H1 (cell line): ENCODE data around the gene OR1L8. TPM values are rescaled to one million over a fixed set of nuclear protein-coding genes. Genes with fewer than 3 reads are reported as not detected.

Source experiments
- CTCF ChIA-PET: fragments of 300-600 bp; sonication (Branson Sonifier 250); formaldehyde crosslinking; loops from one replicate; lab custom pipeline; 2021; ENCODE audit not compliant: partially characterized antibody; lab: Charles Lee
- POLR2A ChIA-PET: fragments of 300-600 bp; sonication (Branson Sonifier 250); formaldehyde crosslinking; loops from one replicate; lab custom pipeline; 2021; ENCODE audit warnings: inconsistent platforms; ENCODE audit not compliant: partially characterized antibody; lab: Charles Lee
- DNase-seq, 2 experiments: peaks; one replicate each; pipeline versions ENCODE4 v3.0.0 to v3.0.0-alpha.2; 2010 to 2022; ENCODE audit warnings: low spot score in 2 of 2, low read depth in 1 of 2, mixed read lengths in 1 of 2
- FAIRE-seq: peaks from 2 replicates; lab custom pipeline; 2011; peaks lifted over from hg19 to GRCh38; lab: Jason Lieb, UNC
- H2AFZ ChIP-seq: 2 replicates; pipeline ENCODE4 v1.8.1; 2012; ENCODE audit warnings: low read length, inconsistent platforms
- H2AK5ac ChIP-seq: 2 replicates; pipeline ENCODE4 v1.6.1; 2013; ENCODE audit warnings: low read depth, low read length
- H2BK120ac ChIP-seq: replicated peaks from 2 replicates; pipeline ENCODE3; 2013; ENCODE audit warnings: low read depth, low read length, inconsistent platforms
- H2BK12ac ChIP-seq: 2 replicates; pipeline ENCODE4 v1.6.1; 2013; ENCODE audit warnings: low read depth, low read length
- H2BK15ac ChIP-seq: 2 replicates; pipeline ENCODE4 v1.6.1; 2013; ENCODE audit warnings: low read length
- H2BK20ac ChIP-seq: 2 replicates; pipeline ENCODE4 v1.6.1; 2013; ENCODE audit warnings: low read length
- H2BK5ac ChIP-seq: 2 replicates; pipeline ENCODE4 v1.6.1; 2013; ENCODE audit warnings: low read depth, low read length
- H3K14ac ChIP-seq: 2 replicates; pipeline ENCODE4 v1.6.1; 2013; ENCODE audit warnings: inconsistent platforms; ENCODE audit not compliant: insufficient read length
- H3K18ac ChIP-seq: 2 replicates; pipeline ENCODE4 v1.6.1; 2013; ENCODE audit warnings: low read length; ENCODE audit errors: extremely low read depth
- H3K23ac ChIP-seq: 2 replicates; pipeline ENCODE4 v1.6.1; 2013; ENCODE audit warnings: inconsistent platforms; ENCODE audit not compliant: insufficient read length
- H3K23me2 ChIP-seq: 2 replicates; pipeline ENCODE4 v1.6.1; 2013; ENCODE audit warnings: low read depth, low read length
- H3K27ac ChIP-seq: 2 replicates; pipeline ENCODE4 v1.6.1; 2011; ENCODE audit warnings: low read depth, low read length, inconsistent platforms
- H3K27me3 ChIP-seq, 4 experiments: replicated peaks in 1 of 4; 1 replicate in 1 of 4; 2 replicates in 3 of 4; pipeline versions ENCODE4 v1.6.1 to v1.8.1; 2011 to 2013; ENCODE audit warnings: low read length in 3 of 4, mild to moderate bottlenecking in 3 of 4, inconsistent platforms in 2 of 4, mixed read lengths in 2 of 4, moderate library complexity in 1 of 4; ENCODE audit not compliant: control insufficient read depth in 3 of 4, insufficient read depth in 3 of 4; ENCODE audit errors: extremely low read depth in 1 of 4
- H3K36me3 ChIP-seq, 4 experiments: 2 replicates each; pipeline versions ENCODE4 v1.6.1 to v1.8.1; 2011 to 2013; ENCODE audit warnings: mild to moderate bottlenecking in 4 of 4, low read length in 3 of 4, moderate library complexity in 2 of 4, control low read depth in 1 of 4, inconsistent platforms in 1 of 4; ENCODE audit not compliant: insufficient read depth in 4 of 4, control insufficient read depth in 2 of 4
- H3K4ac ChIP-seq: replicated peaks from 2 replicates; pipeline ENCODE3; 2013; ENCODE audit warnings: low read length, low read depth, mixed read lengths, inconsistent platforms; ENCODE audit not compliant: insufficient read length
- H3K4me1 ChIP-seq, 4 experiments: replicated peaks in 1 of 4; 1 replicate in 1 of 4; 2 replicates in 3 of 4; pipeline versions ENCODE4 v1.6.1 to v1.8.1; 2011 to 2013; ENCODE audit warnings: low read length in 3 of 4, inconsistent platforms in 2 of 4, mixed read lengths in 1 of 4; ENCODE audit not compliant: insufficient read depth in 4 of 4, control insufficient read depth in 3 of 4
- H3K4me2 ChIP-seq, 2 experiments: 2 replicates each; pipeline versions ENCODE4 v1.6.1 to v1.8.1; 2011 to 2013; ENCODE audit warnings: low read depth in 2 of 2, low read length in 2 of 2, control low read depth in 1 of 2, inconsistent platforms in 1 of 2, mild to moderate bottlenecking in 1 of 2; ENCODE audit not compliant: insufficient read depth in 1 of 2
- H3K4me3 ChIP-seq, 4 experiments: fragments of 200-600, 300-600 bp in 1 of 4; sonication (generic), shearing (Covaris generic), sonication (Bioruptor Twin) in 1 of 4; 2 replicates each; pipeline versions ENCODE4 v1.5.1 to v1.8.1; 2011 to 2016; ENCODE audit warnings: low read length in 4 of 4, low read depth in 3 of 4, control low read depth in 2 of 4, inconsistent platforms in 2 of 4, mild to moderate bottlenecking in 2 of 4, mixed read lengths in 1 of 4, moderate library complexity in 1 of 4; ENCODE audit not compliant: insufficient read depth in 2 of 4; ENCODE audit errors: extremely low read depth in 1 of 4
- H3K56ac ChIP-seq: replicated peaks from 2 replicates; pipeline ENCODE3; 2013; ENCODE audit warnings: low read depth, mild to moderate bottlenecking, mixed read lengths, low read length, inconsistent platforms; ENCODE audit not compliant: insufficient read length
- H3K79me1 ChIP-seq: 2 replicates; pipeline ENCODE4 v1.6.1; 2013; ENCODE audit warnings: low read depth, low read length, control low read depth
- H3K79me2 ChIP-seq, 2 experiments: 2 replicates each; pipeline versions ENCODE4 v1.6.1 to v1.8.1; 2012 to 2013; ENCODE audit warnings: low read length in 2 of 2, mild to moderate bottlenecking in 2 of 2, inconsistent platforms in 1 of 2; ENCODE audit not compliant: insufficient read depth in 2 of 2, control insufficient read depth in 1 of 2
- H3K9ac ChIP-seq, 4 experiments: replicated peaks in 1 of 4; 1 replicate in 1 of 4; 2 replicates in 3 of 4; pipeline versions ENCODE4 v1.6.1 to v1.8.1; 2011 to 2013; ENCODE audit warnings: low read depth in 3 of 4, low read length in 3 of 4, control low read depth in 2 of 4, mild to moderate bottlenecking in 2 of 4, moderate library complexity in 2 of 4, inconsistent platforms in 1 of 4; ENCODE audit errors: extremely low read depth in 1 of 4
- H3K9me3 ChIP-seq, 2 experiments: 2 replicates each; pipeline versions ENCODE4 v1.6.1 to v1.8.1; 2012 to 2013; ENCODE audit warnings: mild to moderate bottlenecking in 2 of 2, moderate library complexity in 2 of 2, control low read depth in 1 of 2, inconsistent platforms in 1 of 2, low read depth in 1 of 2, low read length in 1 of 2, mixed read lengths in 1 of 2; ENCODE audit not compliant: insufficient read depth in 2 of 2
- H4K20me1 ChIP-seq, 2 experiments: replicated peaks in 1 of 2; 2 replicates each; pipeline versions ENCODE3 to v1.8.1; 2011 to 2013; ENCODE audit warnings: inconsistent platforms in 2 of 2, low read length in 2 of 2, mild to moderate bottlenecking in 1 of 2; ENCODE audit not compliant: insufficient read depth in 2 of 2, control insufficient read depth in 1 of 2
- H4K5ac ChIP-seq: 2 replicates; pipeline ENCODE4 v1.6.1; 2013; ENCODE audit warnings: low read length, low read depth, mixed read lengths, inconsistent platforms; ENCODE audit not compliant: insufficient read length
- H4K8ac ChIP-seq: 2 replicates; pipeline ENCODE4 v1.8.0; 2013; ENCODE audit warnings: mild to moderate bottlenecking, moderate library complexity, low read length, inconsistent platforms; ENCODE audit not compliant: insufficient read depth; ENCODE audit errors: extremely low read depth
- H4K91ac ChIP-seq: replicated peaks from 2 replicates; pipeline ENCODE3; 2013; ENCODE audit warnings: low read length, mixed read lengths, inconsistent platforms; ENCODE audit not compliant: insufficient read length
- BACH1 ChIP-seq: IDR thresholded peaks from 2 replicates; pipeline ENCODE4 v1.6.1; 2012; ENCODE audit warnings: low read length, improper control_type of control experiment
- BCL11A ChIP-seq, 2 experiments: IDR thresholded peaks; one replicate each; pipeline ENCODE4 v1.6.1; 2011; ENCODE audit warnings: low read depth in 2 of 2, low read length in 2 of 2, mild to moderate bottlenecking in 2 of 2
- CHD1 ChIP-seq: IDR thresholded peaks from 2 replicates; pipeline ENCODE4 v1.6.1; 2012; ENCODE audit warnings: low read depth, low read length, improper control_type of control experiment
- CREB1 ChIP-seq: IDR thresholded peaks from 2 replicates; pipeline ENCODE4 v1.6.1; 2012; ENCODE audit warnings: inconsistent platforms
- E2F6 ChIP-seq: IDR thresholded peaks from 2 replicates; pipeline ENCODE4 v1.6.1; 2012; ENCODE audit warnings: inconsistent platforms
- HDAC2 ChIP-seq, 2 experiments: fragments of 300-600 bp in 1 of 2; sonication (generic) in 1 of 2; IDR thresholded peaks; 2 replicates each; pipeline ENCODE4 v1.6.1; 2011 to 2012; ENCODE audit warnings: low read depth in 2 of 2, low read length in 2 of 2, mild to moderate bottlenecking in 2 of 2, moderate library complexity in 2 of 2, borderline replicate concordance in 1 of 2, inconsistent platforms in 1 of 2
- JUN ChIP-seq: IDR thresholded peaks from 2 replicates; pipeline ENCODE4 v1.6.1; 2011; ENCODE audit warnings: low read depth, mild to moderate bottlenecking, improper control_type of control experiment, low read length
- MAX ChIP-seq: IDR thresholded peaks from 2 replicates; pipeline ENCODE4 v1.6.1; 2012; ENCODE audit warnings: inconsistent platforms
- RXRA ChIP-seq: IDR thresholded peaks from 2 replicates; pipeline ENCODE4 v1.6.1; 2011; ENCODE audit warnings: low read depth, mild to moderate bottlenecking, low read length, moderate library complexity; ENCODE audit not compliant: insufficient read depth
- SRF ChIP-seq: IDR thresholded peaks from 2 replicates; pipeline ENCODE4 v1.6.1; 2011; ENCODE audit warnings: mild to moderate bottlenecking, low read depth, low read length, moderate library complexity
- YY1 ChIP-seq: IDR thresholded peaks from 2 replicates; pipeline ENCODE4 v1.6.1; 2011; ENCODE audit warnings: low read depth, mild to moderate bottlenecking, low read length
- WGBS, 2 experiments: shearing (Covaris generic) in 1 of 2; methylation state at CpG; one replicate each; pipeline versions ENCODE4 v1.1.6 to v1.1.7; 2013 to 2015; ENCODE audit warnings: low lambda C conversion rate in 2 of 2, mixed read lengths in 2 of 2, inconsistent platforms in 1 of 2, low coverage in 1 of 2, missing lambda C conversion rate in 1 of 2; ENCODE audit not compliant: insufficient replicate concordance in 2 of 2, insufficient coverage in 1 of 2, insufficient read length in 1 of 2; ENCODE audit errors: extremely low coverage in 1 of 2, missing lambda C conversion rate in 1 of 2; 5-methylcytosine and 5-hydroxymethylcytosine counted together
- polyA plus RNA-seq, 7 experiments: library from polyadenylated mRNA; depleted of rRNA in 3 of 7; stranded (reverse) in 5 of 7; unstranded in 2 of 7; fragments of >200 nt in 5 of 7; fragments of 200-250 nt in 2 of 7; gene quantifications; 1 replicate in 5 of 7; 2 replicates in 1 of 7; 4 replicates in 1 of 7; pipeline versions ENCODE4 v1.2.1 to v1.2.3, GENCODE V29; 2011 to 2013; ENCODE audit warnings: missing spikeins in 2 of 7, mixed read lengths in 2 of 7
- total RNA-seq: library from RNA; stranded (reverse); fragmentation: NEBNext Ultra II Directional; extraction: Animal tissue kit (Norgen Biotek cat#: 25700); gene quantifications from 2 replicates; pipeline ENCODE4 v1.2.1, GENCODE V29; 2021

OR1L8 gene
- total and polyA plus RNA-seq, 2 of the 8 experiments (the other 6 are each of a cell fraction or from before 2014, with no cell fraction given), result not detected

- H2BK20ac ChIP-seq, result no peak overlapping the region
- no peak overlapping the region for H4K5ac ChIP-seq
- no peak for DNase-seq
- no peak overlapping the region for H3K23ac ChIP-seq
- CTCF ChIA-PET, result no interaction called here
- no peaks in the 10 kb centered on the region for H3K79me2 ChIP-seq
- no peak overlapping the region for H2BK120ac ChIP-seq
- no peak overlapping the region for H3K56ac ChIP-seq
- 93% methylated on average over 1 of the region's 1 CpG; no CpG with 5 or more reads in 1 of the 2 experiments for WGBS, 2 experiments
- no peak overlapping the region for H3K9ac ChIP-seq
- H3K14ac ChIP-seq, result no peak overlapping the region
- H2BK5ac ChIP-seq, result no peak overlapping the region
- no peaks in the 10 kb centered on the region for H3K4me1 ChIP-seq
- H3K36me3 ChIP-seq, result peaks cover 0 to 3% (median 0%) of the 10 kb centered on the region in 4 experiments; a peak in 1 of 8 replicates
- H4K20me1 ChIP-seq, result no peaks in the 10 kb centered on the region
- peaks cover 56 to 73% of the 10 kb centered on the region in 2 experiments for H3K9me3 ChIP-seq
- H2AK5ac ChIP-seq, result no peak overlapping the region
- H3K27ac ChIP-seq, result no peak overlapping the region
- H3K23me2 ChIP-seq, result no peaks in the 10 kb centered on the region
- H3K79me1 ChIP-seq, result no peaks in the 10 kb centered on the region
- H2AFZ ChIP-seq, result no peak overlapping the region
- no peak overlapping the region for H4K8ac ChIP-seq
- no peak overlapping the region for H2BK12ac ChIP-seq
- H3K18ac ChIP-seq, result no peak overlapping the region
- no peak for FAIRE-seq
- H2BK15ac ChIP-seq, result no peak overlapping the region
- TF ChIP-seq CREB1, result no peak
- TF ChIP-seq BCL11A (IDR thresholded peaks at IDR 0.05; ENCODE audit: low read depth in 2 of 2, low read length in 2 of 2), result no peak
- no peak for TF ChIP-seq YY1
- no peak for TF ChIP-seq E2F6
- no peak for TF ChIP-seq SRF
- TF ChIP-seq RXRA, result no peak
- no peak for TF ChIP-seq CHD1
- TF ChIP-seq MAX, result no peak
- TF ChIP-seq BACH1, result no peak
- TF ChIP-seq HDAC2 (IDR thresholded peaks at IDR 0.05; ENCODE audit: borderline replicate concordance in 1 of 2, low read depth in 2 of 2, low read length in 2 of 2), result no peak
- TF ChIP-seq JUN, result no peak
- H4K91ac ChIP-seq, result no peak overlapping the region
- no peak overlapping the region for H3K4me3 ChIP-seq
- no peaks in the 10 kb centered on the region for H3K27me3 ChIP-seq
- no peak overlapping the region for H3K4ac ChIP-seq
- no peak overlapping the region for H3K4me2 ChIP-seq
- POLR2A ChIA-PET, result no interaction called here
These were observed 23.4 kb upstream of the OR1L8 start for GRCh38 chr9:122606587-122606986.
